Measurements from ENCODE around the gene C11orf24.

- TF ChIP-seq, protein P1, sequence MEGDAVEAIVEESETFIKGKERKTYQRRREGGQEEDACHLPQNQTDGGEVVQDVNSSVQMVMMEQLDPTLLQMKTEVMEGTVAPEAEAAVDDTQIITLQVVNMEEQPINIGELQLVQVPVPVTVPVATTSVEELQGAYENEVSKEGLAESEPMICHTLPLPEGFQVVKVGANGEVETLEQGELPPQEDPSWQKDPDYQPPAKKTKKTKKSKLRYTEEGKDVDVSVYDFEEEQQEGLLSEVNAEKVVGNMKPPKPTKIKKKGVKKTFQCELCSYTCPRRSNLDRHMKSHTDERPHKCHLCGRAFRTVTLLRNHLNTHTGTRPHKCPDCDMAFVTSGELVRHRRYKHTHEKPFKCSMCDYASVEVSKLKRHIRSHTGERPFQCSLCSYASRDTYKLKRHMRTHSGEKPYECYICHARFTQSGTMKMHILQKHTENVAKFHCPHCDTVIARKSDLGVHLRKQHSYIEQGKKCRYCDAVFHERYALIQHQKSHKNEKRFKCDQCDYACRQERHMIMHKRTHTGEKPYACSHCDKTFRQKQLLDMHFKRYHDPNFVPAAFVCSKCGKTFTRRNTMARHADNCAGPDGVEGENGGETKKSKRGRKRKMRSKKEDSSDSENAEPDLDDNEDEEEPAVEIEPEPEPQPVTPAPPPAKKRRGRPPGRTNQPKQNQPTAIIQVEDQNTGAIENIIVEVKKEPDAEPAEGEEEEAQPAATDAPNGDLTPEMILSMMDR (IDR thresholded peaks at IDR 0.05), result no peak
- TF ChIP-seq POLR2A (IDR thresholded peaks at IDR 0.05), result no peak
These were observed 34.9 kb upstream of the C11orf24 start for GRCh38 chr11:68306636-68307035.
